HG03354 (cell line): ENCODE results near the gene LMNB1.
"Not testable (repeated sequence)": the region's sequence is repeated elsewhere in the genome, so short reads cannot be mapped to it uniquely, and the experiment has no call there.

Source experiments
- ATAC-seq: cut with Tn5 transposase; IDR thresholded peaks from one replicate; pipeline ENCODE4 v1.9.1; 2021; ENCODE audit warnings: mild to moderate bottlenecking; ENCODE audit not compliant: unreplicated experiment, poor library complexity, severe bottlenecking

Gene LMNB1

DNA sequence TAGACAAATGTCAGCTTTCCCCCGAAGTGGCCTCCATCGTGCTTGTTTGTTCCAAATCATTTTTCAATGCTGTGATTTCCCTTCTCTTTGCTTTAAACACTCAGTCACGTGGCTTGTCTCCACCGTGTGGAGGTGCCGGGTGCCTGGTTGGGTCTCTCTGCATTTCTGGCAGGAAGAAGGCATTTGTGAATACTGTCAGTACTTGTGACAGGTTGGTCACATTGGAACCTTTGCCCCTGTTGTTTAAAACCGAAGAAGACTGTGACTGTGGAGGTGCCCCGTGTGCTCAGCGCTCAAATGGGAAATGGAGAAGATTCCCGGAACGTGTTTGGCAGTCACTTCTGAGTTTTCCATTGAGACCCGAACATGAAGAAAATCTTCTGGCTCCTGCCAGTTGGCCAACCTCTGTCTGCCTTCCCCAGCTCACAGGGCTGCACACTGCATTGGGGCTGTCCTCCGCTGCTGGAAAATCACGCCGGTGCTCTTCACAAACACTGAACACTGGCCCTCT is 74.6 kb downstream of the LMNB1 start:
- ATAC-seq: no peak

DNA sequence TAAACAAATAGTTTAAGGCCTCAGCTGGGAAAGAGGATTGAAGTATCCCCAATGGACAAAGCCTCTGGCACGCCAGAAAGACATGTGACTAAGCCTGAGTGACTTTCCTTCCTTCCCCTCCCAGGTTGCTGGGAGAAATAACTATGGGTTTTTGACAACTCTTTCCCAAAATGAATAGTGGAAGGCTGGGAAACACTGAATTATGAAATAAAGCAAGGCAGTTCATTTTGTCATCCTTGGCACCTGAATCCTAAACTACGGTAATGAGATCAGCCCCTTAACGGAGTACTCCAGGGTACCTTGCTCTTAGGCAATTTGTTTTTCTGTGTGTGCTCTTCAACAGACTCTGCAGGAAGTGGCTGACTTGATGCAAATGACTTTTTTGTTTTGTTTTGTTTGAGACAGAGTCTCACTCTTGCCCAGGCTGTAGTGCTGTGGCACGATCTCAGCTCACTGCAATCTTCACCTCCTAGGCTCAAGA is 75.2 kb downstream of the LMNB1 start:
- ATAC-seq: peak; percentile 94

DNA sequence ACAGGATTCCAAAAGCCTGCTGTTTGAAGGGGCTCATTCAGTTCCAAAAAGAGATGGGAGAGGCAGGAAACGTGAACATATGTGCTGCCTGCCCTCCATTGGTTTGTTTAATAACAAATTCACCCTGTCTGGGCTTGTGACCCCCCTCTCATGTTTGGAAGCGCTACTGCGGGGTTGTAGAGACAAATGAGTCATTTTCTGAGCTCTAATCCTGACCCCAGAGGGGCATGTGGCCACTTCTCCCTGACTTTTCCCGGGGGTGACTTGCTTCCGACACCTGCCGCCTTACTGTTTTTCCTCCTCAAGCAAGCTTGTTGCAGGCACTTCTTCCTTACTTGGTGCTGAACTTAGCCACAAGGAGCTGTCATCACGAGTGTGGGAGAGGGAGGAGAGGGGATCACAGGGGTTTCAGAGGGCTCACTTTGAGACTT is 75.9 kb downstream of the LMNB1 start:
- ATAC-seq: no peak

DNA sequence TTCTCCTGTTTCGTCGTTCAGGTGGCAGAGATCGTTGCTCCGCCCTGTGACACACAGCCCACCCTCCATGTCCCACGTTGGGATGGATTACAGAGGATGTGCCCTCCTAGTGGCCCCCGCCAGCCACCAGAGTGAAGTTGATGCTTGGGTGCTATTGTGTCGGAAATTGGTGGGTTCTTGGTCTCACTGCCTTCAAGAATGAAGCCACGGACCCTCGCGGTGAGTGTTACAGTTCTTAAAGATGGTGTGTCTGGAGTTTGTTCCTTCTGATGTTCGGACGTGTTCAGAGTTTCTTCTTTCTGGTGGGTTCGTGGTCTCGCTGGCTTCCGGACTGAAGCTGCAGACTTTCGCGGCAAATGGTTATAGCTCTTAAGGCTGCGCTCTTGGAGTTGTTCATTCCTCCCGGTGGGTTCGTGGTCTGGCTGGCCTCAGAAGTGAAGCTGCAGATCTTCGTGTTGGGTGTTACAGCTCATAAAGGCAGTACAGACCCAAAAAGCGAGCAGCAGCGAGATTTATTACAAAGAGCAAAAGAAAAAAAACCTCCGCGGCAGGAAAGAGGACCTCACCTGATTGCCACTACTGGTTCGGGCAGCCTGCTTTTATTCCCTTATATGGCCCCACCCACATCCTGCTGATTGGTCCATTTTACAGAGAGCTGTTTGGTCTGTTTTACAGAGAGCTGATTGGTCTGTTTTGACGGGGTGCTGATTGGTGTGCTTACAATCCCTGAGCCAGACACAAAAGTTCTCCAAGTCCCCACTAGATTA is 76.8 kb downstream of the LMNB1 start:
- not testable (repeated sequence) for ATAC-seq

DNA sequence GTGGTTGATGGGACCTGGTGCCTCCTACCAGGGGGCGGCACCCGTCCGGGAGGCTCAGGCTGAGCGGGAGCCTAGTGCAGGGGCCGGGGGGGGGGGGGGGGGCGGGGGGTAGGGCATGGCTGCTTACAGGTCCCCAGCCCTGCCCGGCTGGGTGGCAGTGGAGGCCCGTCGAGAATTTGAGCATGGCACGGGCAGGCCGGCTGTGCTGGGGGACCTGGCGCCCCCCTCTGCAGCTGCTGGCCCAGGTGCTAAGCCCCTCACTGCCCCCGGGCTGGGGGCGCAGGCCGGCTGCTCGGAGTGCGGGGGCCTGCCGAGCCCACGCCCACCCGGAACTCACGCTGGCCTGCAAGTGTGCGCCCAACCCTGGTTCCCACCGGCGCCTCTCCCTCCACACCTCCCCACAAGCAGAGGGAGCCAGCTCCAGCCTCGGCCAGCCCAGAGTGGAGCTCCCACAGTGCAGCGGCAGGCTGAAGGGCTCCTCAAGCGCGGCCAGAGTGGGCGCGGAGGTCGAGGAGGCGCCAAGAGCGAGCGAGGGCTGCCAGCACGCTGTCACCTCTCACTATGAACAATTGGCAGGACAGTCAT is 77.7 kb downstream of the LMNB1 start:
- no peak for ATAC-seq

DNA sequence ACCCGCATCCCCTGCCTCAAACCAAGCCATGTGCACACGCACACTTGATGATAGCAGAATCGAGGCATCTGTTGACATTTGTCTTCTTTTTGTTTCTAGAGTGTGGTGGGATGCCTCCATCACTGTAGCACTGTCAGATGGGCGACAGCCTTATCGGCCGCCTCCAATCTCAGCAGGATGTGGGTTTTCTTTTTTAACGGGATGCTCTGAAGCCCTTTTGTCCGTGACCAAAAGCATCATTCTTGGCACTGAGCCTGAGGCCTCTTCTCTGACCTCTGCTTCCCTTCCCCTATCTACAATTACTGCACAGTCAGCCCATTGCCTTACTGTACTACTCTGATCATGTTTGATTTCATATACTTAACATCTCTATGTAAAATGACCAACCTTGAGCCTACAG is 78.3 kb downstream of the LMNB1 start:
- no peak for ATAC-seq

DNA sequence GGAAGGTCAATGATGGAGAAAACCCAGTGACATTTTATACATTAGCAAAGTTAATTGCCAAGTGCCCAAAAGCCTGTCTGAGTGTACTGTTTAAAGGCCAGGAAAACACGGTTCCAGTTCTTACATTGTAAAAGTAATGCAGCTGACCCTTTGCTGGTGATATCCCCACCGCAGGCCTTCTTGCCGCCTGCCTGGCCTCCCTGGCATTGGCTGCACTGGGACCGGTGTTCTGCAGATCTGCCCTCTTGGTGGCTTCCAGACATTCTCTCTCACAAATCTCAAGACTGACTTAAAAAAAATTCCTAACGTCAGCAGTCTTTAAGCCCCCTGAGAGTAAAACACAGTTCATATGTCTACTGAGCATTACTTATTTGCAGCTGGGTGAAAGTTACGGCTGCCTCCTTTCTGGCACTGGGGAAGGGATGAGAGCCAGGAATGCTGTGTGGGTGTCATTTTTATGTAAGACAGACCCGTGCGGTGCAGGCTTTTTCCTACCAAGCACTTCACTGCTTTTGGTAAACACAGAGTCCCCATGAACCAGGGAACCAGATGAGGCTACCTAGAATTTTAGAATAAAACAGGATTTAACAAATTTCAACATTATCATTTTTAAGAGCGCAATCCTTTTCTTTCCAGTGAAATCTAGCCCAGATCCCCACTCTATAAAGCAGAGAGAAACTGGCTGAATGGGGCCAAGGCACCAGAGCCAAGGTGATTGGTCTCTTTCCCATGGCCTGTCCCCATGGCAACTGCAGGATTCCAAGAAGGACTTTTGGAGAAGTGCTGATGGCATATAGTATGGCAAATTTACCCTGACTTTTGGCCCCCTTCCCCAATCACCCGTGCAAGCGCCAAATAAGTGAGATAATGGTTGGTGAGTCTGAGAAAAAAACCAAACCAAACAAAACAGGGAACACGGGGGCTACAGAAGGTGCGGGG is 80.8 kb downstream of the LMNB1 start:
- no peak for ATAC-seq

DNA sequence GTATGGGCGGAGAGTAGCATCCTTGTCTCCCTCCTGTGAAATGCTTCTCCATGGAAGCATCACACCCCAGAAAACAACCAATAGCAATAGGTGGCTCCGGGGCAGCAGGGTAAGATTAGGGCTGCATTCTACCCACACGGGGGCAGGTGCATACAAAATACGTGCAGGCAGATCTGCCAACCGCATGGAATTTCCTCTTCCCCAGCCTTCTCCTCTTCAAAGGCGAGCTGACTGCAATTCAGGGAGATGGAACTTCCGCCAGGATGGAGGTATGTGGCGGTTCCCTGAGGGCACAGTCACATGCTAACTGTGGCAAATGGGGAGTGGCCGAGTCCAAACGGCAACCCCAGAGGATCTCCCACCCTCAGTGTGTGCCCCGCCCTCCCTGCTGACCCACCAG is 81.5 kb downstream of the LMNB1 start:
- ATAC-seq: no peak

DNA sequence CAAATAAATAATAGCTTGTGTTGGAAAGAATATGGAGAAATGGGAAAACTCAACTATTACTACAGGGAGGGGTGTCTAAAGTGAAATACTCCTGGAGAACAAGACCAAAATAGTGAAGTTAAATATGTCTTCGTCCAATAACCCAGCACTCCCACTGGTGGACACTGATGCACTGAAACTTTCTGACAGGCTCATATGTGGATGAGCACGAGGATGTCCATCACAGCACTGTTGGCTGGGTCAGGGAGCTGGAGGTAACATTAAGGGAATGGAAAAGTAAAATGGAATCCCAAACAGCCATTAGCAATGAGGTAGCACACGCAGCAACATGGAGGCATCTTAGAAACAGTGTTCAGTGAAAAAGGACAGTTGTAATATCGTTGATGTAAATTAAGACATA is 86.5 kb downstream of the LMNB1 start:
- no peak for ATAC-seq

DNA sequence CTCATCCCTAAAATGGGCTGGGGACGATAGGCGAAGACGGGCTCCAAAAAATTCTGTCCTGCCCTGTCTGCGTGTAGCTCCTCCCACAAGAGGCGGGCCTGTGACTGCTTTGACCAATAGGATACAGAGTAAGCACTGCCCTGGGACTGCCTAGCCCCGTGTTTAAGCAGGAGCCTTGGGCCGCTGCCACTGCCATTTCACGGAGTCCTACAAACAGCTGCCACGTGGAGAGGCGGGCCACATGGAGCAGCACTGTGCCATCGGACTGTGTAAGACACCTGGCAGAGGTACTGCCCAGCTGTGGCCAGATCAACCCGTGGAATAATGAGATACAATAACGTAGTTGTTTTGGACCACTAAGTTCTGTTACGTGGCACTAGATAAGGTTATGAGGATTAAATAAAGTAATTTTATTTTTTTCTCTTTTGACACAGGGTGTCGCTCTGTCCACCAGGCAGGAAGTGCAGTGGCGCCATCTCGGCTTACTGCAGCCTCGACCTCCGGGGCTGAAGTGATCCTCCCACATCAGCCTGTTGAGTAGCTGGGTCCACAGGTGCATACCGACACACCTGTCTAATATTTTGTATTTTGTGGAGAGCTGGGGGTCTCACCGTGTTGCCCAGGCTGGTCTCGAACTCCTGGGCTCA is 87.2 kb downstream of the LMNB1 start:
- ATAC-seq: no peak

DNA sequence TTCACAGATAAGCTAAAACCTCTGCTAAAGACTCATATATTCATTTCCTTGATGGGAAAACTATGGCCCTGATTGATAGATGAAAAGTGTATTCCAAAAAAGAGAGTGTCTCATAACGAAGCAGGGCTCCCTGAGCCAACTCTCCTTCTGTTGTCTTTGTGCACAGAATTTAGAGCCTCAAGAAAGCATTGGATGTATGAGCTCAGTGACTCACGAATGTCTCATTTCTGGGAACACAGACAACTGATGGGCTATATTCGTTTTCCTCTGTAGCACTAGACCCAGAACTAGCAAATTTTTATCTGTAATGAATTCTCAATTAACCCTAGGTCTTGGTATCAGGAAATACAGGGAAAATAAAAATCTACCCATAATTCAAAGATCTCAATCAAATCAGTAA is 88.4 kb downstream of the LMNB1 start:
- ATAC-seq: no peak

DNA sequence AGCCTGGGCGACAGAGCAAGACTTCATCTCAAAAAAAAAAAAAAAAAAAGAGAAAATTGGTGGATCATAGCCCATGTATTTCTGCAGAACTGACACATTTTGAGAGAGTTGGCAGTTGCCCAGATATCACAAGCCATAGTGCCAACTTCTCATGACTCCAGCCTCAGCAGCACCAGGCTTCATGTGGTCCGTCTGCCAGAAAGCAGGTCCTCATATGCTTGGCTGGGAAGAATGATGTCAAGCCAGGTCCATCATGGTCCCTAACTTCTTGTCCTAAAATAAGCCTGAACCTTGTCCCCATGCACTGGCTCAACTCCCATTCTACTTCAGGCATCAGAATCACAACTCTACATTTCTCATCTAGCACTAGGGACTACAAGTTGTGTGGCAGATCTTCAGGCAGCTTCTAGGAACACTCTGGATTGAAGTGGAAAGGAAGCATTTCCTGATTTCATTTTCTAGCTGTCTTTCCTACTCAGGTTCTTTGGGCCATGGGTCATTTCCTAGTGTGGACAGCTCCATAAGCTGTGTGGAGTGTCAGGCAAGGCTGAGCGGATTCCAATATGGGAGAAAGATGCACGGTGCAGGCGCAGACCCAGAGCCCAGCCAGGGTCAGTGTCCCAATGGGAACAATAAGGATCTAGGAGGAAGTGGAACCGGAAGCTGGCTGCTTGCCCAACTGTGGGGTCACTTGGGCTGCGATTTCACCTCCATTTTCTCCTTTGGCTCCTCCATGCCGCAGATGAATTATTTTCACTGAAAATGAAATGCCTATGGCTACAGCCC is 90.1 kb downstream of the LMNB1 start:
- ATAC-seq: no peak

DNA sequence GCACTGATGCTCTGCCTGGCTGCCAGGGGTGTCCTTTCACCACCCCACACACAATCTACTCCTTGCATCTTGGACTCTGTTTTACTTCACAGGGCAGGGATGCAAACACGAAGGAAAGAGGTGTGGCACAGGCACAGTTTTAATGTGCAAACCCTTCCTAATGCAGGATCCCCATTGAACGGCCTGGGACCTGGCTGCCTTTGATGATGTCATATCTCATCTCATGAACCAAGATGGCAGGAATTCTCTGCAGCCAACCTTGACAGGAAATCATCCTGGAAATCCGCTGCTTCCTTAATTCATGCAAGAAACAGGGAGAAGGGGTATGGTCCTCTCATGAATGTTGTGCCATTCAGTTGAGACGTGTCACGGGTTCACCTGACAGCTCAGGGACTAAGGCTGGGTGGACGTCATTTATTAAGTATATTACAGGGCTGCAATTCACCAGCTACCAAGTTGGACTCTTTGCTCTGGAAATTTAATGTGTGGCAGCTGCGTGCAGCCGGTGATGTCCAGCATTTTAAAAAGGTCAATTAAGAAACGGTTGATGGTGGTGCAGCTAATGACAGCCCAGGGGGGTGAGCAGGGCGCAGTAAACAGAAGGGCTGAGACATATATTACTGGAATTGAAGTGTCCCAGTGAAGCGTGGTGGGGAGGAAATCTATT is 91.5 kb downstream of the LMNB1 start:
- ATAC-seq: no peak

DNA sequence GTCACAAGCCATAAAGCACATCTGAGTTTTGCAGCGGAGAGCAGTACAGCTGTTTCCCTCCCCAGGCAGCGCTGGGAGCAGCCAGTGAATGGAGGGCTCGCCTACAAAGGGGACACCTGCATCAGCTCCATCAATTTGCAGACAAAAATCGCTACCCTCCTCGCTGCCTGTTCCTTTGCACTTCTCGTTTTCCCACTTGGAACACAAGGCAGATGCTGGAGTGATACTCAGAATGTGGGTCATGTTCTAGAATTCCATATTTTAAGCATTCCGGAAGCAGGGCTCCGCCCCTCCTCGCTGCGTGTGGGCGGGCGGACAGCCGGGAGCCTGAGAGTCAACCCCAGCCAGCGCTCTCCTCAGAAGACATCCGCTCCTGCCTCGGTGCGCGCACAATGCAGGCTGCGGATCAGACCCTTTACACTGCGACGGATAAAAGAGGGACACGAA is 92.1 kb downstream of the LMNB1 start:
- peak; percentile 75 for ATAC-seq

DNA sequence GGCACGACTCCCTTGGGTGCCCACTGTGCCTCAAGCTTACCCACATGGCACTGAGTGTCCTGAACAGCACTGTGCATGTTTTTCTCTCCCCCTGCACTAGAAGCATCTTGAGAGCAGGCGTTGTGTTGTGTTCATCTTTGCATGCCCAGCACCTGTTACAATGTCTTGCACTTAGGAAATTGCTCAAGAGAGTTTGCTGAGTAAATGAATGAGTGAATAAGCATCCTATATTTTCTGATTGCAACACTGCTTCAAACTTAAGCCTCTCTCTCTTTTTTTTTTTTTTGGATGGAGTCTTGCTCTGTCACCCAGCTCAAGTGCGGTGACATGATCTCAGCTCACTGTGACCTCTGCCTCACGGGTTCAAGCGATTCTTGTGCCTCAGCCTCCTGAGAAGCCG is 94.5 kb downstream of the LMNB1 start:
- ATAC-seq: no peak

DNA sequence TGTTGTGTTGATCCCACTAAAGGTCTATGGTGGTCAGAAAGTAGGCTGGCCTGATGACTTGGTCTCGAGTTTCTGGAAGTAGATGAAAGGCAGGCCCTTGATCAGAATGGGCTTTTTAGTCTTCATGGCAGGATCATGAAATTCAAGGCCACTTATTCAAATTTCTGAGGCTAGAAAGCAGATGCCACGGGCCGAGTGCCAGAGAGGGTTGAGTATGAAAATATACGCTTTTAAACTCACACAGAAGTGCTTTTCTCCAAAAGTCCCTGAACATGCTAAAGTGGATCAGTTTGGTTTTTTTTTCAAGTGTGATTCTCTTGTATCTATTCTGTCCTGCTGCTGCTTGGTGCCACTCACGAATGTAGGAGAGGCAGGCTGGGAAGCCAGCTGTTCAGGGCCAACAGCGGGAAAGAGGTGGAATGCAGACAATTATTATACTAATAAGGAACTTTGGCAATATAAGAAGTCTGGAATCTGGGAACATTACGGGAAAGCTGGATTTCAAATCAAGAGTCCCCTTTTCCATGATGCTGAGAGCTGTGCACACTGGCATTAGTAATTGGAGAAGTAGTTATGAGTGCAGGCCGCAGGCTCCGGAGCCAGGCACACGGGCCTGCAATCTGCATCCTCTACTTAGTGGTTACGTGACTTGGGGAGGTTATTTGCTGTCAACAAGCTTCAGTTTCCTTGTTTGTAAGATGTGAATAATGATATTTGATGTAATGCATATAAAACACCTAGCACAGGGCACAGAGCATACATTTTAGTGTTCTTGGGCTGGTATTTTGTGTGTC is 95.8 kb downstream of the LMNB1 start:
- ATAC-seq: no peak

DNA sequence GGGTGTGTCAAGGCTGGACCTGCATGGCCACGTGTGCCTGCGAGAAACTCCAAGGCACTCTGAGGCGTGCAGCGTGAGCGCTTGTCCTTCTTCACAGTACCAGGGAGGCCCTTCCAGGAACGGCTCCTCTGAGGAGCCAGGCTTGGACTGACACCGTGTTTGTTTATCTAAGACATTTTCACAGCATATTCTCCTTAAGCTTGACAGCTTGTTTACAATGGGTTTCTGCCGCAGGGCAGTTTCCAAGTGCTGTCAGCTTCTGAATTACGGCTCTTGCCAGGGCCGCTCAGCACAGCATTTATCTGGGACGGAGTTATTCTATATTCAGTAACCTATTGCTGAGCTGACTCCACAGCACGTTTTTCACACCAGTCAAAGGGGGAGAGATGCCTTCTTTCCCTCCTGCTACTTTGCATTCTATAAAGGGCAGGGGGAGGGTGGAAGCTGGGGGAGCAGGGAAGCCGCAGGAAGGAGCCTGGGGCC is 98.4 kb downstream of the LMNB1 start:
- no peak for ATAC-seq

DNA sequence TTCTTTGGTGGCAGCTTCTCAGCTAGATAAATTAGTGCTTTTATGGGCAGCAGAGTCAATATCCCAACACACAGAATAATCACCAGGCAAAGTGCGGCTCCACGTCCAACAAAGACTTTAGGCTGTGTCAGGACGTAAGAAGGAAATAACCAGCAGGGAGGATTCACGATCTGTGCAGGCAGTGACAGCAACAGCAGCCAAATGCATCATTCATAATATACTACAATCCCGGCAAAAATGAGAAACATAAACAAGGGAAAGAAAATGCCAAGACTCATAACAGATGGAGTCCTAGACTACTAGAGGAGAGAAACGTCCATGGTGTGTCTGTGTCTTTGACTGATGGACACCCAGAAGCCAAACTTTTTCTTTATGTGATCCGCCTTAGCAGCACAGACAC is 100.7 kb downstream of the LMNB1 start:
- ATAC-seq: no peak
